Astrocyte of the cerebellum (primary cell): ENCODE results near the gene PSMC3IP.

ENCODE experiments used
- DNase-seq: peaks from one replicate; pipeline ENCODE4 v3.0.0-alpha.2; 2011; ENCODE audit warnings: low read depth
- H3K4me3 ChIP-seq: 2 replicates; pipeline ENCODE4 v1.5.1; 2011; ENCODE audit warnings: mild to moderate bottlenecking, low read depth, low read length, moderate library complexity
- in situ Hi-C: cut with HindIII; loops from 2 replicates; pipeline ENCODE4 v1.10.0; 2017; ENCODE audit warnings: low sequenced_read_pairs
- TF ChIP-seq, protein P1 (sequence below): IDR thresholded peaks from 2 replicates; pipeline ENCODE4 v1.5.1; 2012; ENCODE audit warnings: low read length, low read depth, moderate library complexity, mild to moderate bottlenecking; ENCODE audit errors: missing control alignments

PSMC3IP gene

DNA sequence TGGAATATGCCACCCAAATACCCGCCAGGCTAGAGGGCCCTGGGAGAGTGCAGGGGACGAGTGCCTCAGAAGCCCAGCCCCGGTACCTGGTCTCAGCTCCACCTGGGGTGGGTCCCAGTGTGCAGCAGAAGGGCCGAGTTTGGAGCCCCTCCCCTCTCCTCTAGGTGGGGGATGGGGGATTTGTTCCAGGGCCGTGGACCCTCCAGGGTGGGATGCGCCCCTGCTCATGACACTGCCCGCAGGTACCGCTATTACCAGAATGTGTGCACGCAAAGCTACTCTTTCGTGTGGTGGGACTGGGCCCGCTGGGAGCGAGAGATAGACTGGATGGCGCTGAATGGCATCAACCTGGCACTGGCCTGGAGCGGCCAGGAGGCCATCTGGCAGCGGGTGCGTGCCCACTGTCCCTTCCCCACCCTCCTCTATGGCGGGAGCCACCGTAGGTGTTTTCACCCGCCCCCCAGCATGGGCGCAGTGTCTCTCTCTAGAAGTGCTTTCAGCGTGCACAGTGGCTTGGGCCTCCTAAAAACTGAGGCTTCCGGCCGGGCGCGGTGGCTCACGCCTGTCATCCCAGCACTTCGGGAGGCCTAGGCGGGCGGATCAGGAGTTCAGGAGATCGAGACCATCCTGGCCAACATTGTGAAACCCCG lies 40.2 kb downstream of the PSMC3IP start:
- TF ChIP-seq, protein P1, sequence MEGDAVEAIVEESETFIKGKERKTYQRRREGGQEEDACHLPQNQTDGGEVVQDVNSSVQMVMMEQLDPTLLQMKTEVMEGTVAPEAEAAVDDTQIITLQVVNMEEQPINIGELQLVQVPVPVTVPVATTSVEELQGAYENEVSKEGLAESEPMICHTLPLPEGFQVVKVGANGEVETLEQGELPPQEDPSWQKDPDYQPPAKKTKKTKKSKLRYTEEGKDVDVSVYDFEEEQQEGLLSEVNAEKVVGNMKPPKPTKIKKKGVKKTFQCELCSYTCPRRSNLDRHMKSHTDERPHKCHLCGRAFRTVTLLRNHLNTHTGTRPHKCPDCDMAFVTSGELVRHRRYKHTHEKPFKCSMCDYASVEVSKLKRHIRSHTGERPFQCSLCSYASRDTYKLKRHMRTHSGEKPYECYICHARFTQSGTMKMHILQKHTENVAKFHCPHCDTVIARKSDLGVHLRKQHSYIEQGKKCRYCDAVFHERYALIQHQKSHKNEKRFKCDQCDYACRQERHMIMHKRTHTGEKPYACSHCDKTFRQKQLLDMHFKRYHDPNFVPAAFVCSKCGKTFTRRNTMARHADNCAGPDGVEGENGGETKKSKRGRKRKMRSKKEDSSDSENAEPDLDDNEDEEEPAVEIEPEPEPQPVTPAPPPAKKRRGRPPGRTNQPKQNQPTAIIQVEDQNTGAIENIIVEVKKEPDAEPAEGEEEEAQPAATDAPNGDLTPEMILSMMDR = no peak
- peak overlapping the region; percentile 56 for H3K4me3 ChIP-seq
- in situ Hi-C loops = no loop called here
- DNase-seq = no peak

DNA sequence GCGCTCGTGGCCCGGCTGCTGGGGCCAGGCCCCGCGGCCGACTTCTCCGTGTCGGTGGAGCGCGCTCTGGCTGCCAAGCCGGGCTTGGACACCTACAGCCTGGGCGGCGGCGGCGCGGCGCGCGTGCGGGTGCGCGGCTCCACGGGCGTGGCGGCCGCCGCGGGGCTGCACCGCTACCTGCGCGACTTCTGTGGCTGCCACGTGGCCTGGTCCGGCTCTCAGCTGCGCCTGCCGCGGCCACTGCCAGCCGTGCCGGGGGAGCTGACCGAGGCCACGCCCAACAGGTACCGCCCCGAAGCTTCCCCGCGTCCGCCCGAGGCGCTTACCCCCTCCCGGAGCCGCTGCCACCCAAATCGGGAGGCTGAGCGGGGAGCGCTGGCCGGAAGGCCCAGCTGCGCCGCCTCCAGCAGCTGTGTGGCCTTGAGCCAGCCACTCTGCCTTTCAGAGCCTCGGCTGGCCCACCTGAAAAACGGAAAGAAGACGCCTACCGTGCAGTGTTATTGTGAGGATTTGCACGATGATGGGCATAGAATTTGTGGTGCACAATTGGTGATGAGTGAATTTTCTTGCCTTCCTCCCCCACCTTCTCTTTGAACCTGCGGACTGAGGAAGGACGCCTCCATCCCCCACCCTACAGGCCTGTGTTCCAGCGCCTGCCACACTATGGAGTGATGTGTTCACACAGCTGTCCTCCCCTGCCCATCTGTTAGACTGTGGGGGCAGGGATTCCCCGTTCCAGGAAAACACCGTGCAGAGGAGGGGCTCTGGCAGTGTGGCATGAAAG lies 41.0 kb downstream of the PSMC3IP start:
- in situ Hi-C loops = no loop called here
- no peak for DNase-seq
- peak overlapping the region; percentile 56 for H3K4me3 ChIP-seq
- TF ChIP-seq, protein P1 = no peak

DNA sequence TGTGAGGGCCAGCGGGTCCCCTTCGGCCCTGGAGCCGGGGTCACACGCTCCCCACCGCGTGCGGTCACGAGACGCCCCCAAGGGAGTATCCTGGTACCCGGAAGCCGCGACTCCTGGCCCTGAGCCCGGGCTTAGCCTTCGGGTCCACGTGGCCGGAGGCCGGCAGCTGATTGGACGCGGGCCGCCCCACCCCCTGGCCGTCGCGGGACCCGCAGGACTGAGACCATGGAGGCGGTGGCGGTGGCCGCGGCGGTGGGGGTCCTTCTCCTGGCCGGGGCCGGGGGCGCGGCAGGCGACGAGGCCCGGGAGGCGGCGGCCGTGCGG lies 41.5 kb downstream of the PSMC3IP start, which contains the start of gene NAGLU:
Gene NAGLU (plus strand): TSS at position 194 of the 324 bp plus-strand sequence. CDS start 32 bp downstream, at position 226.
- TF ChIP-seq, protein P1 = no peak
- in situ Hi-C loops = no loop called here
- no peak for DNase-seq
- peak within 1 kb of the TSS; percentile 56 for H3K4me3 ChIP-seq

DNA sequence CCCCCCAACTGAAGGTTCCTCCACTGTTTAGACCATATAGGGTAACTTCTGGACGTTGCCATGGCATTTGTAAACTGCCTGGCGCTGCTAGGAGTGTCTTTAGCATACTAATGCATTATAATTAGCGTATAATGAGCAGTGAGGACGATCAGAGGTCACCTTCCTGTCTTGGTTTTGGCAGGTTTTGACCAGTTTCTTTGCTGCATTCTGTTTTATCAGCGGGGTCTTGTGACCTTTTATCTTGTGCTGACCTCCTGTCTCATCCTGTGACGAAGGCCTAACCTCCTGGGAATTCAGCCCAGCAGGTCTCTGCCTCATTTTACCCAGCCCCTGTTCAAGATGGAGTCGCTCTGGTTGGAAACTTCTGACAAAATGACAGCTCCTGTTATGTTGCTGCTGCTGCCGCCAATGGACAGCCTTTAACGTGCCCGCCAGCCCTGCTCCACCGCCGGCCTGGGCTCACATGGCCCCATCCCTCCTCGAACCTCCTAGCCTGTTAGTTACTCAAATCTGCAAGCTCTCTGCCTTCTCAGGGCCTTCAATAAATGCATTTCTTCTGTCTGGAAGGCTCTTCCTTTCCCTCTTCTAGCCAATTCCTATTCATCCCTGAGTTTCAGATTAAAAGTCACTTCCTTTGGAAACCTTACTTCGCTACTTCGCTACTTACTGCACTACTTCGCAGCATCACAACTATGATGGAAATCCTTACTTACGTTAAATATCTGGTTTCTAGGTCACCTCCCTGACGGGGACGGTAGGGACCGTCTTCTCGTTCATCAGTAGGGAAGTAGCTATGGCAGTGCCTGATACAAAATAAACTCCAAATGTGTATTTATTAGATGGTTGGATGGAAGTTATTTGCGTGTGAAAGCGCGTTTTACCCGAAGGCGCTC lies 42.1 kb downstream of the PSMC3IP start:
- no peak for DNase-seq
- peak overlapping the region; percentile 56 for H3K4me3 ChIP-seq
- TF ChIP-seq, protein P1 = no peak
- in situ Hi-C loops = no loop called here

DNA sequence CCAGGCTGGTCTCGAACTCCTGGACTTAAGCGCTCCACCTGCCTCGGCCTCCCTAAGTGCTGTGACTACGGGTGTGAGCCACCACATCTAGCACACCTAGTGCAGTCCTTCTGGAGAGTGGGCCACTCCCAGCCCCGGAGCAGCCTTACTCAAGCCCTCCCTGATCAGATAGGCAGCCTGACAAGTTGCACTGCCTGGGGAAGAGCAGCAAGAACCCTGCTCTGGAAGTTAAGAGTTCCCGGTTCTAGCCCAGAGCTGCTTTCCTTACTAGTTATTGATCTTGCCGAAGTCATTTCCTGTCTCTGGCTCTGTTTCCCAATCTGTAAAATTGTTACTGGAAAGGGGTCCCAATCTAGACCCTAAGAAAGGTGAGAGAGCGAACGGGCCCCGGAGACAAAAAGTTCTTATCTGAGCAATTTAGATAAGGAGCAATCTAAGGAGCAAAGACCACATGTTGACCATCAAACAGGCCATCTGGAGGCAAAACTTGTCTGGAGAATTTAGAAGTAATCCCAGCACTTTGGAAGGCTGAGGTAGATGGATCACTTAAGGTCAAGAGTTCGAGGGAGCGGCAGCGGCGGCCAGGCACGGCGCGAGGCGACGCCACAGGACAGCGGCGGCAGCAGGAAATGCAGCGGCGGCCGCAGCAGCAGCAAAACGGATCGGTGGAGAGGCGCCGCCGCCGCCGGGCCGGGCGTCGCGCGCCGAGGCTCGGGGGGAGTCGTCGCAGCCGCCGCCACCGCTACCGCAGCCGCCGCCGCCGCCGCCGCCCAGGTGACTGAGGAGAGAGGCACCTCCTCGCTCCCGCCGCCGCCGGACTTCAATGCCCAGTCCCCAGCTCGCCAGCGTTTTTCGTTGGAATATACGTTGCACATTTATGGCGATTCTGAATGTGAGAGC lies 45.8 kb downstream of the PSMC3IP start:
- H3K4me3 ChIP-seq = peak overlapping the region; percentile 34
- no peak for DNase-seq
- TF ChIP-seq, protein P1 = peak; percentile 41
- in situ Hi-C loops = no loop called here
